NT2/D1 (cell line): Measurements from ENCODE around the gene TTC12.

Experiments used
- DNase-seq: peaks from one replicate; pipeline ENCODE4 v3.0.0-alpha.2; 2011; ENCODE audit warnings: low read depth, low spot score
- H3K27me3 ChIP-seq: 2 replicates; pipeline ENCODE4 v1.6.0; 2011; ENCODE audit warnings: mild to moderate bottlenecking; ENCODE audit not compliant: insufficient read length, insufficient read depth
- H3K36me3 ChIP-seq: 2 replicates; pipeline ENCODE4 v1.6.1; 2011; ENCODE audit warnings: mild to moderate bottlenecking, low read length, mixed read lengths; ENCODE audit not compliant: insufficient read depth, insufficient read length
- H3K4me1 ChIP-seq: 2 replicates; pipeline ENCODE4 v1.5.1; 2011; ENCODE audit not compliant: insufficient read depth, insufficient read length
- H3K4me3 ChIP-seq: 2 replicates; pipeline ENCODE4 v1.5.1; 2011; ENCODE audit warnings: low read depth; ENCODE audit not compliant: insufficient read length
- H3K9ac ChIP-seq: 2 replicates; pipeline ENCODE4 v1.6.0; 2011; ENCODE audit warnings: low read depth; ENCODE audit not compliant: insufficient read length
- H3K9me3 ChIP-seq: 2 replicates; pipeline ENCODE4 v1.5.1; 2011; ENCODE audit warnings: mild to moderate bottlenecking, low read length; ENCODE audit not compliant: insufficient read depth
- SUZ12 ChIP-seq: IDR thresholded peaks from 2 replicates; pipeline ENCODE4 v1.6.1; 2011; ENCODE audit not compliant: insufficient read length, insufficient read depth; ENCODE audit errors: extremely low read depth
- YY1 ChIP-seq: IDR thresholded peaks from 2 replicates; pipeline ENCODE4 v1.6.1; 2011; ENCODE audit not compliant: insufficient read length, insufficient read depth
- ZNF274 ChIP-seq: IDR thresholded peaks from 2 replicates; pipeline ENCODE4 v1.6.1; 2011; ENCODE audit warnings: mild to moderate bottlenecking, low read depth, low read length

The TTC12 gene

DNA sequence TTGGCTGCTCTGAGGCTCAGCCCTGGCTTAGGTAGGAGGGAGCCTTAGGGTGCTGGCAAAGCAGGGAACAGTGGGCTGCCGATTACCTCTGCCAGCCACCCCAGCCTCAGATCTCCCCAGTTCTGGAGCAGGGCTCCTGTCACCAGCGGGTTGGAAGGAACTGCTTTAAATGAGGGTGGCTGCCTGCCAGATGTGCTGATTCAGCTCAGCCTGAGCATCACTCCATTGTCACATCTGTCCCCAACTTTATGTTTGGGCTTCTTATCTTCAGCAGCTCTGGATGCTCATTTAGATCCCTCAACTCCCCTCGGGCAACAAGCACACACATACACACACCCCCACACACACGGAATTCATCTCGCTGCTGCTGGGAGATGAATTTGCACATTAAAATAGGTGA, 56.3 kb downstream of the TTC12 start:
- no peaks in the 10 kb centered on the region for H3K27me3 ChIP-seq
- no peak overlapping the region for H3K4me3 ChIP-seq
- no peak overlapping the region for H3K9ac ChIP-seq
- TF ChIP-seq ZNF274 (no peak), YY1 (no peak), SUZ12 (no peak)
- peaks cover 10% of the 10 kb centered on the region for H3K36me3 ChIP-seq
- H3K9me3 ChIP-seq, result no peaks in the 10 kb centered on the region
- no peaks in the 10 kb centered on the region for H3K4me1 ChIP-seq
- no peak for DNase-seq

DNA sequence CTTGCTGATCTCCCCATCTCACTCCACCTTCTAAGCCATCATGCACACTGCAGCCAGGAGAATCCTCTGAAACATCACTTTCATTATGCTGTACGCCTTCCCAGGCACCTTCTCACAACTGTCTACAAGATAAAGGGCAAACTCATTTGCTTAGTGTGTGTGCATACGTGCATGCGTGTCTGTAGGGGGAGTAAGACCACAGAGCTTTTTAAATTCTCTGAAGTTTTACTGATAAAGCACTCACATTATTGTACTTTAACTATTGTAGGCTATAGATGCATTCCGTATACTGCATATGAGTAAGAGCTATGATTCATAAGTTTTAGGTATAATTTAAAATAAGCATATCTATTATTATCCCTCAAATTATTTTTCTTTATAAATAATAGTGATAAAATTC, 57.9 kb downstream of the TTC12 start:
- H3K4me1 ChIP-seq, result no peaks in the 10 kb centered on the region
- no peak for DNase-seq
- peaks cover 3% of the 10 kb centered on the region for H3K36me3 ChIP-seq
- H3K27me3 ChIP-seq, result no peaks in the 10 kb centered on the region
- H3K9ac ChIP-seq, result no peak overlapping the region
- H3K4me3 ChIP-seq, result no peak overlapping the region
- H3K9me3 ChIP-seq, result no peaks in the 10 kb centered on the region
- TF ChIP-seq YY1, result no peak
- TF ChIP-seq ZNF274, result no peak
- no peak for TF ChIP-seq SUZ12

DNA sequence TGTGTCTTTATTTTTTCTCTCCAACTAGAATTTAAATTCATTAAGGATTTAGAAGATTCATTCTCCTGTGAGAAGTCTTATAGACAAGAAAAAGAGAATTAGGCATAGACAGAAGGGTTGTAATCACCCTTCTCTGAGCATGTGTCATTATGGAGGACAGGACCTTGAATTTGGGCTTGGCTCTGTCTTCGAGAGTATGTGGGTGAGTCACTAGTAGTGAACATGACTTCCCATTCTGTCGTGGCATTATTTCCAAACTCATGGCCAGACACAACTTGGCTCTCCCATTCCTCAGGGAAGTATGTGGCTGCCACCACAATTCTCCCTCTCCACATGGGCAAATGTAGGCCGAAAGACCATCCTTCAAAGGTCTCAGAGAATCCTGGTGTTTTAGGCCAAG, 58.9 kb downstream of the TTC12 start:
- DNase-seq, result no peak
- no peaks in the 10 kb centered on the region for H3K4me1 ChIP-seq
- no peak overlapping the region for H3K4me3 ChIP-seq
- H3K36me3 ChIP-seq, result peaks cover 2% of the 10 kb centered on the region
- H3K27me3 ChIP-seq, result no peaks in the 10 kb centered on the region
- TF ChIP-seq SUZ12, result no peak
- TF ChIP-seq YY1, result no peak
- TF ChIP-seq ZNF274, result no peak
- H3K9ac ChIP-seq, result no peak overlapping the region
- no peaks in the 10 kb centered on the region for H3K9me3 ChIP-seq

DNA sequence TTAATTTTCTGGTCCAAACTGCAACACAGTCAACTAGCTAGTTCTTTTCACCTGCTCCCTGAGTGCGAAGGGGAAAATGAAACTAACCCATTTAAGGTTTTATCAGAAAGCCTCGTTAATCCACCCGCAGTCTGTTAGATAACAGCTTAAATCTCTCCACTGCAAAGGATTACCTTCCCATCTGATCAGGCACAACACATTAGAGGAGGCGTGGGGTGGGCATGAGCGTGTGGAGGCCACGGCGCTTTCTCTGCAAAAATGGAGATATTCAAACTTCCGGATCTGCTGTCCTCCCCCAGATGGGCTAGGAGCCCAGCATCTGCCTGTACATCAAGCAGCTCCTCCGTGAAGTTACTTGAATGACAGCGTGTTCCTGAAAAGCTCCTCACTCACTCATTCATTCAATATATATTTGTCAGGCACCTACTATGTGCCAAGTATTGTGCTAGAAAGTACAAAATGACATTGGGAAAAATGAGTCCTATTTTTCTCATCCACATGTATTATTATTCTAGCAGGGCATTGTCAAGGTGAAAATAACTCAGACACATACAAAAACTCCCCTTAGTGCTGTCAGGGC, 59.7 kb downstream of the TTC12 start:
- TF ChIP-seq SUZ12 (no peak), YY1 (no peak), ZNF274 (no peak)
- Histone ChIP-seq H3K4me1 (no peaks in the 10 kb centered on the region), H3K4me3 (no peak overlapping the region), H3K27me3 (no peaks in the 10 kb centered on the region), H3K36me3 (no peaks in the 10 kb centered on the region), H3K9me3 (no peaks in the 10 kb centered on the region), H3K9ac (no peak overlapping the region)
- DNase-seq, result no peak

DNA sequence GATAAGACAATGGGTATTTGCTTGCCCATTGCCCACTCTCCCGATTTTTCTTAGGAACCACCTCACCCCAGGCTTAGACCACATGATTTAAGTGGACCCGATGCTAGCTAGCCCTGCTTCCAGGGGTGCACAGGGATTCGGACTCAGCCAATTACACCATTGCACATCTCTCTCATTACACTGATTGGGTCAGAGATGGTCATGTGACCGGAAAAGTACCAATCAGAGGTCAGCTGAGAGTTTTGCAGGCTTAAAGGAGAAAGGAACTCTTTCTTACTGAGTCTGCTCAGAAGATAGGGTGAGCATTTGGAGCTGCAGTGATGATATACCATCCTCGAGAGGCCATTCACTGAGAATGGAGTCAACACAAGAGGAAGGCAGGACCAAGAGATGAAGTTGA, 61.0 kb downstream of the TTC12 start:
- no peaks in the 10 kb centered on the region for H3K4me1 ChIP-seq
- no peak overlapping the region for H3K4me3 ChIP-seq
- H3K9ac ChIP-seq, result no peak overlapping the region
- no peak for DNase-seq
- TF ChIP-seq YY1 (no peak), ZNF274 (no peak), SUZ12 (no peak)
- H3K36me3 ChIP-seq, result no peaks in the 10 kb centered on the region
- H3K9me3 ChIP-seq, result no peaks in the 10 kb centered on the region
- H3K27me3 ChIP-seq, result no peaks in the 10 kb centered on the region

DNA sequence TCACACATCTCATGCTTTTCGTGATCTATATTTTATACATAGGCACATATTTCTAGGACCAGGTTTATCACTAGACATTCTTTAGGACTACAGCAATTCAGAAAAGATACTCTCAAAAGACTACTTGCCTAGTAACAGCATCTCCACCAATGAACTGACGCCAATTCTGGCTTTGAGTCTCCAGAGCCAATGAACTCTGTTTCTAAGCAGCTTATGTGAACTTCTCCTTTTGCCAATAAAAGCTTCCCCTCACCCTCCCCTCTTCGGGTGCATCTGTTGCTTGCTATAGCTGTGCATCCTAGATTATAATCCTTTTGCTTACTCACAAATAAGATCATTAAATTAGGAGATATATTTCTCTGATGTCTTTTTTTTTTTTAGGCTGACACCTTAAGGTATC, 61.8 kb downstream of the TTC12 start:
- no peak overlapping the region for H3K9ac ChIP-seq
- TF ChIP-seq SUZ12, result no peak
- TF ChIP-seq YY1, result no peak
- H3K9me3 ChIP-seq, result no peaks in the 10 kb centered on the region
- H3K36me3 ChIP-seq, result no peaks in the 10 kb centered on the region
- H3K27me3 ChIP-seq, result no peaks in the 10 kb centered on the region
- no peaks in the 10 kb centered on the region for H3K4me1 ChIP-seq
- DNase-seq, result no peak
- no peak overlapping the region for H3K4me3 ChIP-seq

DNA sequence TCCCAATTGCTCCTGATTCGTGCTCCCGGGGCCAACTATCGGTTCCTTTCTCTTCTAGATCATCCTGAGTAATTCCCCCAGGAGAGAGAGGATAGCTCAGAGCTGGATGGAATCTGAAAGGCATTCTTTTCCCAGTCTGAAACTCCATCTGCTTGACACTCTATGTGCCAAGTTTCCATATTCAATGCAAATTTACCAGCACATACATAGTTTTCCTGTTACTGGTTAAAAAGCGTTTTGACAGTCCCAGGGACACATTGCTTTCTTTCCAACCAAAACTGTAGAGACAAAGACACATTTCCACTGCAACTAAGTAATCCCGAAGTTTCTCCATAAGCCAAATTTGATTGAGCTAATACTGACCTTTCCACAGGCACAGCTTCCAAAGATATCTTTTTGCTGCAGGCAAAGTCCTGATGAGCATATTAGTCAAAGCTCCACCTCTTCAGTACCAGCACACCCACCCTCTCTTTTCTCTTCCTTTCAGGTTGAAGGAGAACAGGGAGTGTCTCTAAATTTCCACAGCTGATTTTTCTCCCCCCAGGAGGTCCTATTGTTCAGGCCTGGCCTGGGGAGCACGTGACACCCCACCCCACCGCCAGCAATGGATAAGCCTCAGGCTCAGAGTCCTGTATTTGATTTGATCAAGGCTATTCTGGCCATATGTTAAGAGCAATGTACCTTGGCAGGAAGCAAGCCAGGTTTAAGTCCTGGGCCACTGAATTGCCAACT, 63.5 kb downstream of the TTC12 start:
- no peak for DNase-seq
- Histone ChIP-seq H3K9me3 (no peaks in the 10 kb centered on the region), H3K36me3 (no peaks in the 10 kb centered on the region), H3K4me1 (no peaks in the 10 kb centered on the region), H3K4me3 (no peak overlapping the region), H3K9ac (no peak overlapping the region), H3K27me3 (no peaks in the 10 kb centered on the region)
- TF ChIP-seq YY1 (no peak), SUZ12 (no peak), ZNF274 (no peak)
